ENCODE results near the gene SEPTIN6.

Gene SEPTIN6

GRCh38 chrX:119693040-119693995 is at the start of gene SEPTIN6:
TSS of gene SEPTIN6 (minus strand) at chrX:119693168. CDS start at chrX:119693105, 63 bp downstream.
- DNase-seq = peak; percentile 15

GRCh38 chrX:119738742-119739141 is 45.8 kb upstream of the SEPTIN6 start:
- DNase-seq = no peak

- no peak for DNase-seq
Observed at GRCh38 chrX:119736206-119736764, 43.3 kb upstream of the SEPTIN6 start.

- peak; percentile 60 for DNase-seq
Observed at GRCh38 chrX:119735467-119735866, 42.5 kb upstream of the SEPTIN6 start.

GRCh38 chrX:119734897-119735339 is 42.0 kb upstream of the SEPTIN6 start:
- peak; percentile 76 for DNase-seq

- DNase-seq = peak; percentile 7
Observed at GRCh38 chrX:119729408-119730201, 36.6 kb upstream of the SEPTIN6 start.

- DNase-seq = no peak
Observed at GRCh38 chrX:119728487-119728886, 35.5 kb upstream of the SEPTIN6 start.

GRCh38 chrX:119726900-119727555 is 34.1 kb upstream of the SEPTIN6 start:
- no peak for DNase-seq

- no peak for DNase-seq
Observed at GRCh38 chrX:119721926-119722325, 29.0 kb upstream of the SEPTIN6 start.

- DNase-seq = no peak
Observed at GRCh38 chrX:119721487-119721886, 28.5 kb upstream of the SEPTIN6 start.

- no peak for DNase-seq
Observed at GRCh38 chrX:119709630-119710029, 16.7 kb upstream of the SEPTIN6 start.

- no peak for DNase-seq
Observed at GRCh38 chrX:119708936-119709335, 16.0 kb upstream of the SEPTIN6 start.

- DNase-seq = no peak
Observed at GRCh38 chrX:119706616-119707015, 13.6 kb upstream of the SEPTIN6 start.

- peak; percentile 31 for DNase-seq
Observed at GRCh38 chrX:119698845-119699244, 5.9 kb upstream of the SEPTIN6 start.

- DNase-seq = no peak
Observed at GRCh38 chrX:119696251-119696890, 3.4 kb upstream of the SEPTIN6 start.

- DNase-seq = no peak
Observed at GRCh38 chrX:119695535-119696050, 2.6 kb upstream of the SEPTIN6 start.

- DNase-seq = no peak
Observed at GRCh38 chrX:119694601-119695534, 1.9 kb upstream of the SEPTIN6 start.

GRCh38 chrX:119693996-119694451 is 1.1 kb upstream of the SEPTIN6 start:
- DNase-seq = no peak

- no peak for DNase-seq
Observed at GRCh38 chrX:119692191-119693039, 553 bp downstream of the SEPTIN6 start.

Data from NCI-H1092 (cell line).